Measurements from ENCODE around the gene CYTH3. TPM values are rescaled to one million over a fixed set of nuclear protein-coding genes. Genes with fewer than 3 reads are reported as not detected.

The CYTH3 gene
- total RNA-seq, 2 donors from 2014 or later, result 12.3 to 37.7 TPM

DNA sequence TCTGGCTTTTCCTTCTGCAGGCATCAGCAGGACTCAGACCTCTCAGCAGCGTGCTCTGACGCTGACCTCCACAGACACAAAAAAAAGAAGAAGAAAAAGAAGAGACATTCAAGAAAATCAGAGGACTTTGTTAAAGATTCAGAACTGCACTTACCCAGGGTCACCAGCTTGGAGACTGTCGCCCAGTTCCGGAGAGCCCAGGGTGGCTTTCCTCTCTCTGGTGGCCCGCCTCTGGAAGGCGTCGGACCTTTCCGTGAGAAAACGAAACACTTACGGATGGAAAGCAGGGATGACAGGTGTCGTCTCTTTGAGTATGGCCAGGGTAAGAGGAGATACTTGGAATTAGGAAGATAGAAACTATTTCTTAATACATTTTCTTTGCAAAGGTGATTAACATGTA, 115.7 kb downstream of the CYTH3 start:
- Histone ChIP-seq H3K9me3 (no peaks in the 10 kb centered on the region), H3K4me1 (replicated peaks) (no peaks in the 10 kb centered on the region), H3K27me3 (replicated peaks; ENCODE audit: insufficient read depth) (no peaks in the 10 kb centered on the region), H3K27ac (no peak overlapping the region), H3K4me3 (no peak overlapping the region), H3K36me3 (peaks cover 0 to 18% of the 10 kb centered on the region in 2 donors)
- intact Hi-C loops (cut with DNase I), result loop anchor here (5.0 to 10.0 kb wide), 2 partner anchors 116 to 278 kb away; partner anchors contain the start of gene CYTH3
- TF ChIP-seq, protein P1, sequence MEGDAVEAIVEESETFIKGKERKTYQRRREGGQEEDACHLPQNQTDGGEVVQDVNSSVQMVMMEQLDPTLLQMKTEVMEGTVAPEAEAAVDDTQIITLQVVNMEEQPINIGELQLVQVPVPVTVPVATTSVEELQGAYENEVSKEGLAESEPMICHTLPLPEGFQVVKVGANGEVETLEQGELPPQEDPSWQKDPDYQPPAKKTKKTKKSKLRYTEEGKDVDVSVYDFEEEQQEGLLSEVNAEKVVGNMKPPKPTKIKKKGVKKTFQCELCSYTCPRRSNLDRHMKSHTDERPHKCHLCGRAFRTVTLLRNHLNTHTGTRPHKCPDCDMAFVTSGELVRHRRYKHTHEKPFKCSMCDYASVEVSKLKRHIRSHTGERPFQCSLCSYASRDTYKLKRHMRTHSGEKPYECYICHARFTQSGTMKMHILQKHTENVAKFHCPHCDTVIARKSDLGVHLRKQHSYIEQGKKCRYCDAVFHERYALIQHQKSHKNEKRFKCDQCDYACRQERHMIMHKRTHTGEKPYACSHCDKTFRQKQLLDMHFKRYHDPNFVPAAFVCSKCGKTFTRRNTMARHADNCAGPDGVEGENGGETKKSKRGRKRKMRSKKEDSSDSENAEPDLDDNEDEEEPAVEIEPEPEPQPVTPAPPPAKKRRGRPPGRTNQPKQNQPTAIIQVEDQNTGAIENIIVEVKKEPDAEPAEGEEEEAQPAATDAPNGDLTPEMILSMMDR (IDR thresholded peaks at IDR 0.05), result no peak
- no peak for TF ChIP-seq POLR2AphosphoS5 (IDR thresholded peaks at IDR 0.05)
- no peak for TF ChIP-seq POLR2A (IDR thresholded peaks at IDR 0.05)
- 92% methylated on average over 11 of the region's 11 CpGs for WGBS
- no peak for DNase-seq (ENCODE audit: low spot score)

GRCh38 chr7:6155596-6155995, 116.8 kb downstream of the CYTH3 start:
- H3K4me1 ChIP-seq (replicated peaks), result no peaks in the 10 kb centered on the region
- H3K9me3 ChIP-seq, result no peaks in the 10 kb centered on the region
- H3K27me3 ChIP-seq (replicated peaks; ENCODE audit: insufficient read depth), result no peaks in the 10 kb centered on the region
- no peak for DNase-seq (ENCODE audit: low spot score)
- TF ChIP-seq POLR2A (IDR thresholded peaks at IDR 0.05) (no peak), POLR2AphosphoS5 (IDR thresholded peaks at IDR 0.05) (no peak)
- TF ChIP-seq, protein P1 (IDR thresholded peaks at IDR 0.05), result no peak
- H3K4me3 ChIP-seq, result no peak overlapping the region
- H3K27ac ChIP-seq, result no peak overlapping the region
- 95% methylated on average over 11 of the region's 11 CpGs for WGBS
- H3K36me3 ChIP-seq, result peaks cover 0 to 27% of the 10 kb centered on the region in 2 donors
- intact Hi-C loops (cut with DNase I), result loop anchor here (5.0 to 10.0 kb wide), 2 partner anchors 117 to 279 kb away; partner anchors contain the start of gene CYTH3

DNA sequence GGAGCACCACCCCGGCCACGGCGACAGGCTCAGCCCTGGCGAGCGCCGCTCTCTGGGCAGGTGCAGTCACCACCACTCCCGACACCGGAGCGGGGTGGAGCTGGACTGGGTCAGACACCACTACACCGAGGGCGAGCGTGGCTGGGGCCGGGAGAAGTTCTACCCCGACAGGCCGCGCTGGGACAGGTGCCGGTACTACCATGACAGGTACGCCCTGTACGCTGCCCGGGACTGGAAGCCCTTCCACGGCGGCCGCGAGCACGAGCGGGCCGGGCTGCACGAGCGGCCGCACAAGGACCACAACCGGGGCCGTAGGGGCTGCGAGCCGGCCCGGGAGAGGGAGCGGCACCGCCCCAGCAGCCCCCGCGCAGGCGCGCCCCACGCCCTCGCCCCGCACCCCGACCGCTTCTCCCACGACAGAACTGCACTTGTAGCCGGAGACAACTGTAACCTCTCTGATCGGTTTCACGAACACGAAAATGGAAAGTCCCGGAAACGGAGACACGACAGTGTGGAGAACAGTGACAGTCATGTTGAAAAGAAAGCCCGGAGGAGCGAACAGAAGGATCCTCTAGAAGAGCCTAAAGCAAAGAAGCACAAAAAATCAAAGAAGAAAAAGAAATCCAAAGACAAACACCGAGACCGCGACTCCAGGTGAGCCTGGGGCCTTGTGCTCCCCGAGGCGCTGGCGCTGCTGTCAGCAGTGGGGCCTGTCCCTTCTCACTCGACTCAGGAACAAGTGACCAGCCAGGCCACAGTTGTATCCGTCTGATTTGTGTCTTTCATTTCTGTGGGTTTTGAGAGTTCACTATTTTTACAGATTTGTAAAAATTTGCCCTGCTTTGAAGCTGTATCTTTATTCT, 117.7 kb downstream of the CYTH3 start:
- no peak for DNase-seq (ENCODE audit: low spot score)
- Histone ChIP-seq H3K4me3 (no peak overlapping the region), H3K9me3 (no peaks in the 10 kb centered on the region), H3K36me3 (peaks cover 0 to 27% of the 10 kb centered on the region in 2 donors), H3K27ac (no peak overlapping the region), H3K27me3 (replicated peaks; ENCODE audit: insufficient read depth) (no peaks in the 10 kb centered on the region), H3K4me1 (replicated peaks) (no peaks in the 10 kb centered on the region)
- intact Hi-C loops (cut with DNase I), result loop anchor here (5.0 to 10.0 kb wide), 2 partner anchors 118 to 280 kb away; partner anchors contain the start of gene CYTH3
- TF ChIP-seq POLR2A (IDR thresholded peaks at IDR 0.05) (no peak), POLR2AphosphoS5 (IDR thresholded peaks at IDR 0.05) (no peak)
- TF ChIP-seq, protein P1 (IDR thresholded peaks at IDR 0.05), result no peak
- WGBS, result 94% methylated on average over 60 of the region's 64 CpGs

DNA sequence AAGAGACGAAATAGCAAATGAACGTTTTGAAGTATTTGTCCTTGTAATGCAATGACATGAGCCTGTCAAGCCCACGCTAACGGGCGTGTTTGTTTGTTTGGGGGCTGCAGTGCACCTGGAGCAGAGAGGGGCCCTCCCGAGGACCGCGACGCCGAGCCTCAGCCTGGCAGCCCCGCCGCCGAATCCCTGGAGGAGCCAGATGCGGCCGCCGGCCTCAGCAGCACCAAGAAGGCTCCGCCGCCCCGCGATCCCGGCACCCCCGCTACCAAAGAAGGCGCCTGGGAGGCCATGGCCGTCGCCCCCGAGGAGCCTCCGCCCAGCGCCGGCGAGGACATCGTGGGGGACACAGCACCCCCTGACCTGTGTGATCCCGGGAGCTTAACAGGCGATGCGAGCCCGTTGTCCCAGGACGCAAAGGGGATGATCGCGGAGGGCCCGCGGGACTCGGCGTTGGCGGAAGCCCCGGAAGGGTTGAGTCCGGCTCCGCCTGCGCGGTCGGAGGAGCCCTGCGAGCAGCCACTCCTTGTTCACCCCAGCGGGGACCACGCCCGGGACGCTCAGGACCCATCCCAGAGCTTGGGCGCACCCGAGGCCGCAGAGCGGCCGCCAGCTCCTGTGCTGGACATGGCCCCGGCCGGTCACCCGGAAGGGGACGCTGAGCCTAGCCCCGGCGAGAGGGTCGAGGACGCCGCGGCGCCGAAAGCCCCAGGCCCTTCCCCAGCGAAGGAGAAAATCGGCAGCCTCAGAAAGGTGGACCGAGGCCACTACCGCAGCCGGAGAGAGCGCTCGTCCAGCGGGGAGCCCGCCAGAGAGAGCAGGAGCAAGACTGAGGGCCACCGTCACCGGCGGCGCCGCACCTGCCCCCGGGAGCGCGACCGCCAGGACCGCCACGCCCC, 118.5 kb downstream of the CYTH3 start:
- Histone ChIP-seq H3K4me3 (no peak overlapping the region), H3K9me3 (no peaks in the 10 kb centered on the region), H3K4me1 (replicated peaks) (no peaks in the 10 kb centered on the region), H3K27ac (no peak overlapping the region), H3K36me3 (peaks cover 0 to 27% of the 10 kb centered on the region in 2 donors), H3K27me3 (replicated peaks; ENCODE audit: insufficient read depth) (no peaks in the 10 kb centered on the region)
- intact Hi-C loops (cut with DNase I), result loop anchor here (10.0 kb wide), 1 partner anchor 281 kb away; no protein-coding TSS in a partner anchor
- TF ChIP-seq POLR2AphosphoS5 (IDR thresholded peaks at IDR 0.05) (no peak), POLR2A (IDR thresholded peaks at IDR 0.05) (no peak)
- TF ChIP-seq, protein P1 (IDR thresholded peaks at IDR 0.05), result no peak
- 93% methylated on average over 81 of the region's 91 CpGs for WGBS
- no peak for DNase-seq (ENCODE audit: low spot score)

All from prostate gland (tissue), 2 donors.